ENCODE measurements around the gene ABI1.

ABI1 gene

GRCh38 chr10:26706936-26707335 lies 153.8 kb downstream of the ABI1 start:
- no peak for DNase-seq (ENCODE audit: low read depth, low spot score)
- no peak for TF ChIP-seq CTCF (IDR thresholded peaks at IDR 0.05; ENCODE audit: low read depth, low read length)
- no peak overlapping the region for H3K4me3 ChIP-seq (ENCODE audit: low read depth, low read length)
- in situ Hi-C loops (cut with HindIII; ENCODE audit: low sequenced_read_pairs), result no loop called here

- TF ChIP-seq CTCF (IDR thresholded peaks at IDR 0.05; ENCODE audit: low read depth, low read length), result no peak
- no peak for DNase-seq (ENCODE audit: low read depth, low spot score)
- no peak overlapping the region for H3K4me3 ChIP-seq (ENCODE audit: low read depth, low read length)
Measured at GRCh38 chr10:26706206-26706605, 154.6 kb downstream of the ABI1 start.

GRCh38 chr10:26703974-26704373 lies 156.8 kb downstream of the ABI1 start:
- in situ Hi-C loops (cut with HindIII; ENCODE audit: low sequenced_read_pairs), result no loop called here
- DNase-seq (ENCODE audit: low read depth, low spot score), result no peak
- H3K4me3 ChIP-seq (ENCODE audit: low read depth, low read length), result no peak overlapping the region
- no peak for TF ChIP-seq CTCF (IDR thresholded peaks at IDR 0.05; ENCODE audit: low read depth, low read length)

More at GRCh38 chr10:26706206-26706605, 154.6 kb downstream of the ABI1 start:
- in situ Hi-C loops (cut with HindIII; ENCODE audit: low sequenced_read_pairs), result no loop called here

- no peak for DNase-seq (ENCODE audit: low read depth, low spot score)
Measured at GRCh38 chr10:26703096-26703495, 157.7 kb downstream of the ABI1 start.

GRCh38 chr10:26700884-26701630 lies 159.7 kb downstream of the ABI1 start:
- DNase-seq (ENCODE audit: low read depth, low spot score), result no peak
- no peak for TF ChIP-seq CTCF (IDR thresholded peaks at IDR 0.05; ENCODE audit: low read depth, low read length)
- in situ Hi-C loops (cut with HindIII; ENCODE audit: low sequenced_read_pairs), result no loop called here

More at GRCh38 chr10:26703096-26703495, 157.7 kb downstream of the ABI1 start:
- no peak overlapping the region for H3K4me3 ChIP-seq (ENCODE audit: low read depth, low read length)
- TF ChIP-seq CTCF (IDR thresholded peaks at IDR 0.05; ENCODE audit: low read depth, low read length), result no peak
- in situ Hi-C loops (cut with HindIII; ENCODE audit: low sequenced_read_pairs), result no loop called here

GRCh38 chr10:26699631-26700030 lies 161.1 kb downstream of the ABI1 start:
- no peak for DNase-seq (ENCODE audit: low read depth, low spot score)
- no peak overlapping the region for H3K4me3 ChIP-seq (ENCODE audit: low read depth, low read length)
- in situ Hi-C loops (cut with HindIII; ENCODE audit: low sequenced_read_pairs), result no loop called here
- no peak for TF ChIP-seq CTCF (IDR thresholded peaks at IDR 0.05; ENCODE audit: low read depth, low read length)

More at GRCh38 chr10:26700884-26701630, 159.7 kb downstream of the ABI1 start:
- no peak overlapping the region for H3K4me3 ChIP-seq (ENCODE audit: low read depth, low read length)

All from astrocyte of the spinal cord (primary cell).